Mammary epithelial cell (primary cell): ENCODE measurements around the gene FGG.

ENCODE experiments used
- CTCF ChIP-seq, 2 donors: IDR thresholded peaks in 1 of 2; conservative IDR thresholded peaks in 1 of 2; 2 replicates each; pipeline ENCODE4 v1.5.1; 2011 to 2012; ENCODE audit warnings: inconsistent platforms in 2 of 2, low read length in 2 of 2, mild to moderate bottlenecking in 2 of 2, control low read depth in 1 of 2, low read depth in 1 of 2; ENCODE audit not compliant: insufficient read depth in 1 of 2; ENCODE audit errors: extremely low read depth in 1 of 2
- EZH2 ChIP-seq: IDR thresholded peaks from 2 replicates; pipeline ENCODE4 v1.6.1; 2012; ENCODE audit warnings: low read length, inconsistent platforms, borderline replicate concordance

GRCh38 chr4:154643493-154643892, 31.0 kb upstream of the FGG start:
- TF ChIP-seq CTCF (conservative IDR thresholded peaks at IDR 0.05 in 1 of 2, IDR thresholded peaks at IDR 0.05 in 1 of 2; ENCODE audit: extremely low read depth in 1 of 2, insufficient read depth in 1 of 2, low read depth in 1 of 2, low read length in 2 of 2) (no peak), EZH2 (no peak)
